ENCODE data around the gene RNF220.

RNF220 gene

DNA sequence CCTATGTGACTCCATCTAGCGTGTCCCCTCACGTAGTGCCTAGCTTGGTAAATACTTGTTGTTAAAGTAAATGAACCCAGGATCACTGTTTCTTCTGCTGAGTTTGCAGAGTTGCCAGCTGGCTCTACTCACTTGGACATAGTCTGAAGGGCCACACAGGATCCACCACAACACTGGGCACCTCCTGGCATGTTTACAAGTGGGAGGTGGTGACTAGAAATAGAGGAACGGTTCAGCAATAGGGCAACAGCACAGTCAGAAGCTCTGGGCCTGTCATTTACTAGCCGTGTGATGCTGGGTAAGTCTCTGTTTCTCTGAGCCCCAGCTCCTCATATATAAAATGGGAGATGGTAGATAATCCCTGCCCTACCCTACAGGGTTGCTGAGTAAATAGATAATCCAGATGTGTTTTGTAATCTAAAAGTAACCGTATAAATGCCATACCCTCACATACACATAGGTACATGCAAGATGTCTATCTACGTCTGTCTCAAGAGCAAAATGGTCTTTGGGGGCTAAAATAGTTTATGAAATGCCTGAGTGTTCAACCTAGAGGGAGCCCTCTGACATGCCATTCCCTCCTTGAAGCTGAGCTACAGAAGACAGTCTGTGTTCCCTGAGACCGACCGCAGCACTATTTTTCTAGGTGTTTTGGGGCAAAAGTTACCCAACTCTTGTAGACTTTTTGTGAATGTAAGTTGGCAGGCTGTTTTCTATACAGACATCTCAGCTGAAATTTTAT is 20.5 kb downstream of the RNF220 start:
- no peak for DNase-seq (ENCODE audit: insufficient read length, low spot score)
- no peak for FAIRE-seq

DNA sequence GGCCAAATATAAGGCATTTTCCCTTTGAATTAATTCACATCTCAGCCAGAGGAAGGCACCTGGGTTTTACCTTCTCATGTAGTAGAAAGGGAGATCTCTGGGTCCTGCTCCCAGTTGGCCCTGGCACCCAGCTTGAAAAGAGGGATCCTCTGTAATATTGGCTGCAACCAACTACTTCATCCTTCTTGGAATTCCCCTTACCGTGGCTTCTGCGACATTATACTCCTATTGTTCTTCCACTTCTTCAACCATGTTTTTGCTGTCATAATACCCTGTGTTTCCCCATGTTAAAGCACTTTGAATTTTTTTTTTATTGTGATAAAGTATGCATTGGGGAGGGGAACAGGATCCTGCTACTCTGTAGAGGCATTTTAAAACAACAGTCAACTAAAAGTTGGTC is 26.8 kb downstream of the RNF220 start:
- FAIRE-seq: no peak
- DNase-seq (ENCODE audit: insufficient read length, low spot score): no peak

DNA sequence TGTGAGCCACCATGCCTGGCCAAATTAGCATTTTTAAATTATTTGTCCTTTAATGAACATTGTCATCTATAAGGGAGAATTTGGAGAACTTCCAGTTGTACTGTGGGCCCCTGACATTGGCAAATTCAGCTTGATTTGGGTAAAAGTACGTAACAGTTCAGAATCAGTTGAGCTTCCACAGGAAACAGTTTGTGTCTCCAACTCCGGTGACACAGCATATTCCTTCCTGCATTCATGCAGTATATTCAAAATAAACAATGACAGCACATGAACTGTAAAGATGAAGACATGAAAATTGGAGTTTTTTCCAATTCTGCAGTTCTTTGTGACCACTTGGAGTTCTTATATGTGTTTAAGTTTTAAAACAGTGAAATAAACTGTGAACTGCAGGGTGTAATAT is 28.2 kb downstream of the RNF220 start:
- FAIRE-seq: no peak
- no peak for DNase-seq (ENCODE audit: insufficient read length, low spot score)

DNA sequence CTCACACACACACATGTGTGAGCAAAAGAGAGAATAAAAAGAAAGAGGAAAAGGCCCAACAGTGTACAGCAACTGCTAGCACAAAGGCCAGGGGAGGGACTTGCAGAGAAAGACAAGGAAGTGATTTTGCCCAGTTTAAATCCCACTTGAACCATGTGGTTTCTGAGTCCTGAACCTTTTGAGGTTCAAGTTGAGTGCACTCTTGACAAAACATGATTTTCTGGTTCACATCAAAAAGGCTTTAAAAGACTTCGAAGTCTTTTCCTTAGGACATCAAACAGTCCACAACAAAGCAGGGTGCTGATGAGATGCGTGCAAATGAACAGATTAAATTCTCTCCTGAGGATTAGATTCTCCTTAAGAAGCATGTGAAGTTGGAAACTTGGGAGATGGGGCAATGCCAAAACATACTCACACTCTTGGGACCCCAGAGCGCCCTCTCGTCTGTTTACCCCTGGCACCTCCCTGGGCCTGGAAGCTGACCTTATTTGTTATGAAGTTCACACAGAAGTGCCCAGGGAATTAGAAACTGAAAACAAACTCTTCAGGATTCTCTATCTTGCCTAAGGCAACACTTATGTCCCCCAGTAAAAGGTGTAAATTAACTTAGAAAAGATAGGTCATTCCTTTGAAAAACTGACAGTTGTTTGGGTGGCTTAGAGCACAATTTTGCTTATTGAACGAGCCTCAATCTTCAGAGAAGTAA is 31.5 kb downstream of the RNF220 start:
- DNase-seq (ENCODE audit: insufficient read length, low spot score) (no peak), FAIRE-seq (no peak)

DNA sequence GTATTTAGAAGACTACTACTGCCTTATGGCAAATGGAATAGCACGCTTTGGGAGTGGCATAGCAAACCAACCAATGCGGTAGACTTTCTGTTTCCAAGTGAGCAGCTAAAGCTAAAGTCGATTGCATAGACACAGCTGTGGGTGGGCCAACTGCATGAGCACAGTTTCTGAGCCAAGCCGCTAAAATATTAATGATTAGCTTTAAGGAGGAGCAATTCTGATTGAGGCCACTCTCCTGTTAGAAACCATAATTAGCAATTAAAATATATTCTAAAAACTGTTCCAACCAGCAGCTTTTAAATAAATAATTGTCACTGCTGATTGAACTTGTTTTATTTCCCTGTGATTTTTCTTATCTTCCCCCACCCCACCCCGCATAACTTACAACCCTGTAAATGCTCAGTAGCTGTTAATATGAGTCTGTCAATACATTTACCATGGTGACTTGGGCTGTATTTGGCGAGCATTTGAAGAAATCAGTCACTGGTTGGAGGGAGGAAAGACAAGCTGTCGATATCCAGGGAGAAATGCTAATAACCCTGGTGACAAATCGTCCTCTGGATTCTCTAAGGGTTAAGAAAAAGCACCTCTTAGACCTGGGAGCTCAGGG is 32.2 kb downstream of the RNF220 start:
- FAIRE-seq: no peak

DNA sequence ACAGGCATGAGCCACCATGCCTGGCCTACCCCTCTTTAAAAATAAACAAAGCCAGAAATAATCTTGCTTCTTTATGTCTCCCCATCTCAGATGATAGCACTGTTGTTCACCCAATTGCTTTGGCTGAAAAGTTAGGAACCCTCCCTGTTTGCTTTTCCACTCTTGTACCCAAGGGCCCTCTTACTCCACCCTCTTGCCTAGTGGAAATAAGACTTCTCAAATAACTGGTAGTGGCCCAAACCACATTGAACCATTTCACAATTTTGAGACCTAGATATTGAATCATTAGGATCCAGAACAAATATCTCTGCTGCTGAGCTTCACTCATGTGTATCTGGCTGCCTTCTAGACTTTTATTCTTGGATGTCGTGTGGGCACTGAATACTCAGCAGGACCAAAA is 37.7 kb downstream of the RNF220 start:
- DNase-seq (ENCODE audit: insufficient read length, low spot score): no peak
- FAIRE-seq: no peak

More for the DNA sequence above, 32.2 kb downstream of the RNF220 start:
- DNase-seq (ENCODE audit: insufficient read length, low spot score): no peak

DNA sequence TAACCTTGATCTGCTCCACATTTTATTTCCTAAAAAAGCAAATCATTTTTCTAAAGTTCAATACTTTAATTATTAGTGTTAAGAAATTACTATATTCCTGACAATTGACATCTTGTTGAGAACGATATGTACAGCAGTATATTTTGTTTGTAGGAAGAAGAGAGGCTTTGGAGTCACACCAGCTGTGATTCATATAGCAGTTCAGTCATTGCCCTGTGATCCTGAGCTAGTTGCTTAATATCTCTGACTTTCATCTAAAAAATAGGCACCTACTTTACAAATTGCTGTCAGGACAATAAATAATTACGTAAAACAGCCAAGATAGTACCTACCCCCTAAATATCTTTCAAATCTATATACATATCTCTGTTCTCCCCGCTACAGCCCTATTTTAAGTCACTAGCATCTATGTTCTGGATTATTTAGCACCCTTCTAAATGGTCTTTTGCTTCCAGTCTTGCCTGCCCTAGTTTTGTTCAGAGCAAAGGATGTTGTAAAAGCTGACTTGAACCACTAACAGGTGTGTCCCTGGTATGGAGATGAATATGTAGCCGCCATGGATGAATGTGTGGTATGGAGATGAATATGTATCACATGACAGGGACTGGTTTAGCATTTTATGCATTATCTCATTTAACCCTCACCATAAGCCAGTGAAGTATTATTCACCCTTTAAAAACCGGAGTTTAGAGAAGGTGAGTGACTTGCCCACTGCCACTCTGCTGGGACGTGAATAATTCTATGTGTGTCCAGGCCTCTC is 42.2 kb downstream of the RNF220 start:
- no peak for DNase-seq (ENCODE audit: insufficient read length, low spot score)
- no peak for FAIRE-seq

DNA sequence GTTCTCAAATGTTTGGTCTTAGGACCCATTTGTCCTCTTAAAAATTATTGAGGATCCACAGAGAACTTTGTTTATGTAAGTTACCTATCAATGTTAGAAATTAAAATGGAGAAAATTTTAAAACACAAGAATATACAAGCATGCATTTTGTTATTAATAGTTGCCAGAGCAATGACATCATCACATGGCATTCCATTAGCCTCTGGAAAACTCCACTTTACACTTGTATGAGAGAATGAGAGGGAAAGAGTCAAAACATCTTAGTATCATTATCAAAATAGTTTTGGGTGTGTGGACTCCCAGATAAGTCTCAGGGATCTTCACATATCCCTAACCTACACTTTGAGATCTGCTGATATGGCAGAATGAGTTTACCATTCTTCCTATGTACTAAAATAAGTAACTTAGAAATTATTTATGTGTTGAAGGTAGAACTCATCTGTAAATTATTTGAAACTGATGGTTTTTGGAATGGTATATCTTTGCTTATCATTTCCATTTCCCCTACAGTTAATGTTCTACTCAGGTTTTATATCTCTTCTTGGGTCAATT is 48.8 kb downstream of the RNF220 start:
- DNase-seq (ENCODE audit: insufficient read length, low spot score) (no peak), FAIRE-seq (no peak)

DNA sequence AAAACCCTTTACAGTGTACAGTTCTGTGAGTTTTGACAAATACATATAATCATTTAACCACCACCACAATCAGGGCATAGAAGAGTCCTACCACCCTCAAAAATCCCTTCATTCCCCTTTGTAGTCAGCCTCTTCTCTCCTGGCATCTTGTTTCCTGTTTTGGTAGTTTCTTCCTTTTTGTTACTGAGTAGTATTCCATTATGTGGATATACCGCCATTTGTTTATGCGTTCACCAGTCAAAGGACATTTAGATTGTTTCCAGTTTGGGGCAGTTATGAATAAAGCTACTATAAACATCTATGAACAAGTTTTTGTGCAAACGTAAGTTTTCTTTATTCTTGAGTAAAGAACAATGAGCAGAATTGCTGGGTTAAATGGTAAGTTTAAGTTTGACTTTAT is 49.6 kb downstream of the RNF220 start:
- FAIRE-seq: no peak
- DNase-seq (ENCODE audit: insufficient read length, low spot score): no peak

DNA sequence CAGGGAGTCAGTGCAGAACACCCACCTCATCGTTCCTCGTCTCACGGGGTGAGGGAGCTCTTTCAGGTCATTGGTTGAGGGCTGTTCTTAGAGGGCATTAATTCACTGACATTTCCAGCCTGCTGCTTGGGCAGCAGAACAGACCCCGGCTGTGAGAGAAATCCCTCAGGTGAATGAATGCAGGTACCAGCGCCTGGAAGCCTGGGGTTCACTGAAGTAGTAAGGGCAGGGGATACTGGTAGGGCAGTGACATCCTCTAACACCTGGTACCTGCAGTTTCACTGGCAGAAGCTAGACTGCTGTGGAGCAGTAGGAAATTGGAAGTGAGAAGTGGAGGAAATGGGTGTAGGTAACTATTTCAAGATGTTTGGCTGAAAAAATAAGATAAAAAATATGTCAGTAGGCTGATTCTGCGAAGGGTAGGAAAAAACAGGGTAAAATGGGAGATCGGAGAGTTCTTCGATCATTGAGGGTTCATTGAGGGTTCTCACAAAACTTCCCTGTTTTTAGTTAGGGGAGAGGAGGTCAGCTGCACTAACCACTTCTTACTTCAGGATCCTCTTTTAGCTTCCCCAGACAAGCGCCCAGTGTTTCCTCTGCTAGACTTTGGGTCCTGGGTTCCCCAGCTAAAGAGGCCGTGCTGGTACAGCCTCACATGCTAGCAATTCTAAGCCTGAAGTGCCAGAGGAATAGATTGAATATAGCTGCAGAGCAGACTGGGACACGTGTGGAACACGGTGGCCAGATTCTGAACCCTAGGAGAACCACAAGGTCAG is 55.2 kb downstream of the RNF220 start:
- FAIRE-seq (no peak), DNase-seq (ENCODE audit: insufficient read length, low spot score) (no peak)

DNA sequence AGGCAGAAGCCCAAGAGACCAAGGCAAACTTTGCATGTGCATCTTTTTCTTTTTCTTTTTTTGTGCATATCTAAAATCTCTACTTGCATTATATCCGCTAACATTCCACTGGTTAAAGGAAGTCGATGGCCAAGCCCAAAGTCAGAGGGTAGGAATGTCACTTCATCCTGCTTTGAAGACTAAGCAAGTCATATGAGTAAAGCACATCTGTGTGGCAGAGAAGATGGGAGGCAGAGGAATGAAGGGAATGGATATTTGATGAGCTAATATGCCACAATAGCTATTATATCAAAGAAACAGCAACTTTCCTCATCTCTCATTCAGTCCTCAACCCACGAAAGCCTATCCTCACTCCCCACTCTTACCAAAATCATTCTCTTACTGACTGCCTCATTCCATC is 59.3 kb downstream of the RNF220 start:
- DNase-seq (ENCODE audit: insufficient read length, low spot score) (no peak), FAIRE-seq (no peak)

DNA sequence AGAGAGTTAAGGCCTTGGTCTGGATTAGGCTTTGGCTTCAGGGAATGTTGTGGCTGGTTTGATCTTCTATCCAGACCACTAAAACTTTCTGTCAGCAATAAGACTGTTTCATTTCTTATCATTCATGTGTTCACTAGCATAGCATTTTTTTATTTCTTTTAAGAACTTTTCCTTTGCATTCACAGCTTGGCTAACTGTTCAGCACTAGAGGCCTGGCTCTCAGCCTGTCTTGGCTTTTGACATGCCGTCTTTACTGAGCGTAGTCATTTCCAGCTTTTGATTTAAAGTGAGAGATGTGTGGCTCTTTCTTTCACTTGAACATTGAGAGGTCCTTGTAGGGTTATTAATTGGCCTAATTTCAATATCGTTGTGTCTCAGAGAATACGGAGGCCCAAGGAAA is 62.5 kb downstream of the RNF220 start:
- FAIRE-seq: no peak
- DNase-seq (ENCODE audit: insufficient read length, low spot score): no peak

DNA sequence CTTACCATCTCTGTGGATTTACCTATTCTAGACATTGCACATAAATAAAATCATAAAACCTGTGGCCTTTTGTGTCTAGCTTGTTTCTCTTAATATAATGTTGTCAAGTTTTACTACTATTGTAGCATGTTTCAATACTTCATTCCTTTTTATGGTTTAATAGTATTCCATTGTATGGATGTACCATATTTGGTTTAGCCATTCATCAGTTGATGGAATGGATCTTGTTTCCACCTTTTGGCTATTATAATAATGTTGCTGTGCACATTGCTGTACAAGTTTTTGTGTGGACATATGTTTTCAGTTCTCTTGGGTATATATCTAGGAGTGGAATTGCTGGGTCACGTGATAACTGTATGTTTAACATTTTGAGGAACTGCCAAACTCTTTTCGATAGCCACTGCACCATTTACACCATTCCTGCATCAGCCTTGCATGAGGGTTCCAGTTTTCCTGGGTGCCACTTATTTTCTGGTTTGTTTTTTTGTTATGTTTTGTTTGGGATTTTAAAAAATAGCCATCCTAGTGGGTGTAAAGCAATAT is 66.9 kb downstream of the RNF220 start:
- no peak for DNase-seq (ENCODE audit: insufficient read length, low spot score)
- no peak for FAIRE-seq

DNA sequence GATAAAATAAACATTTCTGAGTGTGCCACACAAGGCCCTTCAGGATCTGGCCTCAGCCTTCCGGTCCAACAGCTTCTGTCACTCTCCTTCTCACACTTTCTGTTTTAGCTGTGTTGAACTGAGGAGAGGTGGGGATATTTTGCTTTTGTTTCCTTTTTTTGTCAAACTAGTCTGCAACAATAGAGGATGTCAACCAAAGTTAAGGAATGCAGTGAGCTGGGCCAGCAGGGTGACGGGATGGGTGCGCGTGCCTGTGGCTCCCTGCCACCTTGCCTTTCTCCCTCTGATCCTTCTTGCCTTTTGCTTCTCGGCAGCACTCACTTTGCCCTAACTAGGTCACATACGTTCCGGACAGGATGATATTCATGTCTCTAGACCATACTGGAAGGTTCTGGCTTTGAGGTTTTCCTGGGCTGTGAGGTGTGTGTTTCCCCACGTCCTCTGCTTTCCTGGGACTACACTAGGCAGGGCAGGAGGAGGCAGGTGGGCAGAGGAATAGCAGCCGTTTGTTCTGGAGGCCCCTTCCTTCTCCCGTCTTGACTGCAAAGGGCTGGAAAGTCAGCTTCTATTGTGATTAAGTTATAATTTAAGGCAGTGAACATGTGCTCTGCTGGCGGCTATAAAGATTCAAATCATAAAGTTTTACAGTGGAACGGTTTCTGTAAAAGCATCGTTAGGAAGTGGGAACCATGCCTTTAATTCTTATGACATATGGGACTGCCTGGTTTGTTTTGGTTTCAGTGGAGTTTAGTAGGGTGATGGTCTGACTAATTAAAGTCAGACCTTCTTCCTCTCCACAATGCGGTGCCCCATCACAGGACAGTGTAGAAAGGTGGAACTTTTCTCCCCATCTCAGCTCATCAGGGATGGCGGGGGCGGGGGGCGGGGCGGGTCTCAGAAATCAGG is 67.8 kb downstream of the RNF220 start:
- peak; percentile 70 for FAIRE-seq
- DNase-seq (ENCODE audit: insufficient read length, low spot score): no peak

DNA sequence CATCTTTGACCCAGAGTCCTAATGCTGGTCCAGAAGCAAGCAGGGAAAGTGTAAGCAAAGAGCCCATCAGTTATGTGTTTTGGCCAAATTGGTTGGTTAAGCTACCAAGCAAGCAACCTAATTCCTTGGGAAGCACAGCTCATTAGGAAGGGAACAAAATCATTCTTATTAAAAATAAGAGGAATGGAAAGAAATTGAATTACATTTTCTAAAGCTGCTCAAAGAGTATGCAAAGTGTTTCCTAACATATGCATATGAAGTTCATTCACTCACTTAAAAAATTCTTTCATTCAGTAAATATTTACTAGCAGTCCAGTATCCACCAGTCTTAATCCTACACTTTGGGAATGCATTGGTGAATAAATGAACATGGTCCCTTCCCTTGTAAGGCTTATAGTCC is 71.8 kb downstream of the RNF220 start:
- no peak for FAIRE-seq
- DNase-seq (ENCODE audit: insufficient read length, low spot score): no peak

DNA sequence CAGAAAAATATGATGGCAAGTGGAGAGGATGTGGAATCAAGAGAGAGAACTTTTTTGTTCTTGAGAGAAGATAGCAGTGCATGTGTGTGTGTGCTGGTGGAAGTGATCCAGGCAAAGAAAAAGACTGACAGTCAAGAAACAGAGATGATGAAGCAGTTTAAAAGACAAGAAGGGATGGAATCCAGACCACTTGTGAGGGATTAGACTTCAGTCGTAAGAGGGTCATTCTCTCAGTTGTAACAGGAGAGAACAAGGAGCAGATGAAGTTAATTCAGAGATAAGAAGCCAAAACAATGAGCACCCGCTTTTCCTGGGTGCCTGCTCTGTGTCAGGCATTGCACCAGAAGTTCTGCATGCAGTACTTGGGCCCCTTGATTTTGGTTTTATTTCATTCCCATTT is 76.6 kb downstream of the RNF220 start:
- FAIRE-seq (no peak), DNase-seq (ENCODE audit: insufficient read length, low spot score) (no peak)

DNA sequence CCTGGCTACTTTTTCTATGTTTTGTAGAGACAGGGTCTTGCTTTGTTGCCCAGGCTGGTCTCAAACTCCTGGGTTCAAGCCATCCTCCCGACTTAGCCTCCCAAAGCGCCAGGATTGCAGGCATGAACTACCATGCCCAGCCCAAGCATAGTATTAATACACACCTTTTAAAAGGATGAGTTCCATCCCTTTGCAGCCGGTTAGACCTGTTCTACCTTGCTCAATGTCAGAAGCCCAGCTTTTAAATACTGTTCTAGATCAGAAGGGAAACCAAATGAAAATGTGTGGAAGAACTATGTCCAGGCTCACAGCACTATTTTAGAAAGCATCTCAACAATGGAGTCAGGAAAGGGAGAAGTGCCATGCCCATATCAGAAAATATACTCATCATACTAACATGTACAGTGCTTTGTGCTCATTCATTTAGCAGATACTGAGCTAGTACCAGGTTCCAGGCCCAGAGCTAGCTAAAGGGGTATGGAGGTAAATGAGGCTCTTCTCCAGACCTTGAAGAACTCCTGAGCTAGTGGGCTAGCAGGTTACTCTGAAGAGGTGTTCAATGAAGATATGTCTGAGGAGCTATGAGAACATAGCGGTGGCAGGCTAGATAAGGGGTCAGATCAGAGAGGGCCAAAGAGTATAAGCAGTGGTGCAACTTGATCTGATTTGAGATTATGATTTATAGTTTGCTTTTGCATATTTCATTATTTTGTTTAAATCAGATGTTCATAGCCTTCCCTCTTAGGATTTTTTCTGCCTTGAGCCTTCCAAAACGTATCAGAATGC is 78.2 kb downstream of the RNF220 start:
- FAIRE-seq: no peak
- DNase-seq (ENCODE audit: insufficient read length, low spot score): no peak

DNA sequence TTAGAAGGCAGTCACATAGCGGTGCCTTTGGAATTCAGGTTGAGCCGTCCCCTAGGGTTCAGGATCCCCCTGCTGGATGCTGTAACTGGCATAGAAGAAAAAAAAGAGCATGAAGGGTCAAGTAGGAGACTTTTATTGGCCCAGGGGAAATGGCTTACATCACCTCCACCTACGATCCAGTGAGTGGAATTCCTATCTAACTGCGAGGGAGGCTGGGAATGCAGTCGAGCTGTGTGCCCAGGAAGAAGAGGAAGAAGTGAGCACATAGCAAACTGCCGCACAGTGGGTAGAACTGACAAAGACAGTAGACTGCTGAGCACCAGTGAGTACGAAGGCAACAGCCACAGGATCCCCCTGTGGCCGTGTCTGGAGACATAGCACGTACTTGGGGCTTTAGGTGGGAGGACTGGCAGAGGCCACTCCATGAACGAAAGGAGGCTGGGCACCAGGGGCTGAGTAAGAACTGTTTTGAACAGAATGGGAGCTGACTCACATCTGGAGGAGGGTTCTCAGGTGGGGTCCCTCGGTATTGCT is 79.2 kb downstream of the RNF220 start:
- DNase-seq (ENCODE audit: insufficient read length, low spot score): no peak
- no peak for FAIRE-seq
